NCI-H1105 (cell line): ENCODE results near the gene PGLYRP4.
"Not testable (repeated sequence)": the region's sequence is repeated elsewhere in the genome, so short reads cannot be mapped to it uniquely, and the experiment has no call there.

Experiments
- DNase-seq: peaks from one replicate; lab custom pipeline; 2025; lab: John Stamatoyannopoulos, UW

PGLYRP4 gene

GRCh38 chr1:153356392-153357075, 7.9 kb upstream of the PGLYRP4 start:
- no peak for DNase-seq

GRCh38 chr1:153355445-153356071, 6.9 kb upstream of the PGLYRP4 start:
- DNase-seq: peak; percentile 57

- DNase-seq: no peak
These were observed 6.0 kb upstream of the PGLYRP4 start for GRCh38 chr1:153354515-153355193.

GRCh38 chr1:153353226-153353947, 4.7 kb upstream of the PGLYRP4 start:
- no peak for DNase-seq

- peak; percentile 65 for DNase-seq
These were observed 3.9 kb upstream of the PGLYRP4 start for GRCh38 chr1:153352523-153352922.

GRCh38 chr1:153350321-153350957, 1.8 kb upstream of the PGLYRP4 start:
- DNase-seq: no peak

GRCh38 chr1:153349363-153350320, 1.0 kb upstream of the PGLYRP4 start:
- no peak for DNase-seq

GRCh38 chr1:153347856-153348255, 785 bp downstream of the PGLYRP4 start:
- DNase-seq: no peak

- not testable (repeated sequence) for DNase-seq
These were observed 1.6 kb downstream of the PGLYRP4 start for GRCh38 chr1:153347049-153347448.

- DNase-seq: no peak
These were observed 2.4 kb downstream of the PGLYRP4 start for GRCh38 chr1:153346077-153346723.

- no peak for DNase-seq
These were observed 3.2 kb downstream of the PGLYRP4 start for GRCh38 chr1:153345187-153346076.

- DNase-seq: no peak
These were observed 4.0 kb downstream of the PGLYRP4 start for GRCh38 chr1:153344718-153345025.

- no peak for DNase-seq
These were observed 4.6 kb downstream of the PGLYRP4 start for GRCh38 chr1:153343811-153344717.

GRCh38 chr1:153343040-153343681, 5.5 kb downstream of the PGLYRP4 start:
- no peak for DNase-seq

- no peak for DNase-seq
These were observed 6.5 kb downstream of the PGLYRP4 start for GRCh38 chr1:153342178-153342577.

GRCh38 chr1:153341431-153341934, 7.2 kb downstream of the PGLYRP4 start:
- no peak for DNase-seq

- no peak for DNase-seq
These were observed 8.3 kb downstream of the PGLYRP4 start for GRCh38 chr1:153340356-153340755.

GRCh38 chr1:153339802-153340201, 8.8 kb downstream of the PGLYRP4 start:
- DNase-seq: no peak
